Measurements from ENCODE around the gene PNISR. TPM values are rescaled to one million over a fixed set of nuclear protein-coding genes. Genes with fewer than 3 reads are reported as not detected.
A peak's percentile ranks its signal among the peaks of the same experiment; 100 is the strongest.

PNISR gene
- total and polyA plus RNA-seq, 2 of the 13 experiments (the other 11 are each of a cell fraction or from before 2014, with no cell fraction given), result 43.0 to 48.0 TPM

DNA sequence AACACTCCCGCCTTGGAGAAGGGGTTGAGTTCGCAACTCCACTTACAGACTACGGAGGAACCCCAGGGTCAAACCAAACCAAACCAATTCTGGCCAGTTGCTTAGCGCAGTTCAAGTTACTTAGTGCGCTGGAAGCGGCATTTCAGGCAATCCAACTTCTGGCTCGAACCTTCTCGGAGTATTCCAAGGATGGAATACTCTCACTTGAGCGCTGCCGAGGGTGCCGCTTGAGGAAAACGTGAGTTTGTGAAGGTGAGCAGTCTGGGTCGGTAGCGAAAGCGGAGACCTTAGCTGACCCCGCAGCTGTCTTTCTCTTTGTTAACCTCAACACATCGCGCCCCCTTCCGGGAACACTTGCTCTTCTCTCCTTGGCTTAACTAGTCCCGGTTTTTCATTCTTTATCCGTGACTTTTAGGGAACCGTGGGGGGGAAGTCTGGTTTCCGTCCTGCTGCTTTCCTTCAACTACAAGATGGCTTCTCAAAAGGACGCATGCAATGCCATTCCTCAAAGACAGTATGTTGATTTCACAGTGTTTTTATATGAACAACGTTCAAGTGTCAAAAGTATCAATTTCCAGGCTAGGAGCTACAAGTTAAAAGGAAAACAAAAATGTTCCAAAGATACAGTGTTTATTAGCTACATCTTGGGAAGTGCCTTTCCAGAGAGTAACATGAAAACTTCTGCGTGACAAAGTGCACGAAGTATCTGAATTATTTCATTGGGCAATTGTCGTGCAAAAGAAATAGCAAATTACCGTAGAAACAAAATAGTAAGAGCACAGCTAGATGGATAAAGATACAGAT, 741 bp upstream of the PNISR start (continued):
- TF ChIP-seq ATM (IDR thresholded peaks at IDR 0.05; ENCODE audit: borderline replicate concordance) (no peak), ZNF33B (CRISPR knock-in tag; IDR thresholded peaks at IDR 0.05) (no peak), ZBTB8A (CRISPR knock-in tag; IDR thresholded peaks at IDR 0.05; ENCODE audit: borderline replicate concordance, low read depth) (no peak), ZNF331 (CRISPR knock-in tag; IDR thresholded peaks at IDR 0.05) (no peak; the same call in 1 of the 2 replicates), XRCC5 (optimal IDR thresholded peaks at IDR 0.05; ENCODE audit: low read length) (peak; percentile 45), RXRB (CRISPR knock-in tag; IDR thresholded peaks at IDR 0.05; ENCODE audit: borderline replicate concordance) (peak; percentile 99), ZBTB20 (CRISPR knock-in tag; IDR thresholded peaks at IDR 0.05; ENCODE audit: borderline replicate concordance, low read depth) (no peak), FOXK2 (IDR thresholded peaks at IDR 0.05) (no peak), SMAD9 (CRISPR knock-in tag; IDR thresholded peaks at IDR 0.05) (no peak), CC2D1A (CRISPR knock-in tag; IDR thresholded peaks at IDR 0.05) (no peak), ZNF296 (CRISPR knock-in tag; conservative IDR thresholded peaks at IDR 0.05) (no peak), THAP11 (CRISPR knock-in tag; IDR thresholded peaks at IDR 0.05) (no peak), MAF1 (CRISPR knock-in tag; IDR thresholded peaks at IDR 0.05; ENCODE audit: borderline replicate concordance) (no peak), PHF21A (CRISPR knock-in tag; IDR thresholded peaks at IDR 0.05) (peak; percentile 82), YEATS4 (CRISPR knock-in tag; IDR thresholded peaks at IDR 0.05; ENCODE audit: borderline replicate concordance) (0 out of 2 replicates have a peak, but pooled peaks have one; percentile 58)
- TF ChIP-seq, protein P1, sequence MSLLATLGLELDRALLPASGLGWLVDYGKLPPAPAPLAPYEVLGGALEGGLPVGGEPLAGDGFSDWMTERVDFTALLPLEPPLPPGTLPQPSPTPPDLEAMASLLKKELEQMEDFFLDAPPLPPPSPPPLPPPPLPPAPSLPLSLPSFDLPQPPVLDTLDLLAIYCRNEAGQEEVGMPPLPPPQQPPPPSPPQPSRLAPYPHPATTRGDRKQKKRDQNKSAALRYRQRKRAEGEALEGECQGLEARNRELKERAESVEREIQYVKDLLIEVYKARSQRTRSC (CRISPR knock-in tag; IDR thresholded peaks at IDR 0.05; ENCODE audit: low read depth), result no peak
- TF ChIP-seq, protein P2, sequence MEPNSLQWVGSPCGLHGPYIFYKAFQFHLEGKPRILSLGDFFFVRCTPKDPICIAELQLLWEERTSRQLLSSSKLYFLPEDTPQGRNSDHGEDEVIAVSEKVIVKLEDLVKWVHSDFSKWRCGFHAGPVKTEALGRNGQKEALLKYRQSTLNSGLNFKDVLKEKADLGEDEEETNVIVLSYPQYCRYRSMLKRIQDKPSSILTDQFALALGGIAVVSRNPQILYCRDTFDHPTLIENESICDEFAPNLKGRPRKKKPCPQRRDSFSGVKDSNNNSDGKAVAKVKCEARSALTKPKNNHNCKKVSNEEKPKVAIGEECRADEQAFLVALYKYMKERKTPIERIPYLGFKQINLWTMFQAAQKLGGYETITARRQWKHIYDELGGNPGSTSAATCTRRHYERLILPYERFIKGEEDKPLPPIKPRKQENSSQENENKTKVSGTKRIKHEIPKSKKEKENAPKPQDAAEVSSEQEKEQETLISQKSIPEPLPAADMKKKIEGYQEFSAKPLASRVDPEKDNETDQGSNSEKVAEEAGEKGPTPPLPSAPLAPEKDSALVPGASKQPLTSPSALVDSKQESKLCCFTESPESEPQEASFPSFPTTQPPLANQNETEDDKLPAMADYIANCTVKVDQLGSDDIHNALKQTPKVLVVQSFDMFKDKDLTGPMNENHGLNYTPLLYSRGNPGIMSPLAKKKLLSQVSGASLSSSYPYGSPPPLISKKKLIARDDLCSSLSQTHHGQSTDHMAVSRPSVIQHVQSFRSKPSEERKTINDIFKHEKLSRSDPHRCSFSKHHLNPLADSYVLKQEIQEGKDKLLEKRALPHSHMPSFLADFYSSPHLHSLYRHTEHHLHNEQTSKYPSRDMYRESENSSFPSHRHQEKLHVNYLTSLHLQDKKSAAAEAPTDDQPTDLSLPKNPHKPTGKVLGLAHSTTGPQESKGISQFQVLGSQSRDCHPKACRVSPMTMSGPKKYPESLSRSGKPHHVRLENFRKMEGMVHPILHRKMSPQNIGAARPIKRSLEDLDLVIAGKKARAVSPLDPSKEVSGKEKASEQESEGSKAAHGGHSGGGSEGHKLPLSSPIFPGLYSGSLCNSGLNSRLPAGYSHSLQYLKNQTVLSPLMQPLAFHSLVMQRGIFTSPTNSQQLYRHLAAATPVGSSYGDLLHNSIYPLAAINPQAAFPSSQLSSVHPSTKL (CRISPR knock-in tag; IDR thresholded peaks at IDR 0.05), result peak; percentile 39
- TF ChIP-seq, protein P3, sequence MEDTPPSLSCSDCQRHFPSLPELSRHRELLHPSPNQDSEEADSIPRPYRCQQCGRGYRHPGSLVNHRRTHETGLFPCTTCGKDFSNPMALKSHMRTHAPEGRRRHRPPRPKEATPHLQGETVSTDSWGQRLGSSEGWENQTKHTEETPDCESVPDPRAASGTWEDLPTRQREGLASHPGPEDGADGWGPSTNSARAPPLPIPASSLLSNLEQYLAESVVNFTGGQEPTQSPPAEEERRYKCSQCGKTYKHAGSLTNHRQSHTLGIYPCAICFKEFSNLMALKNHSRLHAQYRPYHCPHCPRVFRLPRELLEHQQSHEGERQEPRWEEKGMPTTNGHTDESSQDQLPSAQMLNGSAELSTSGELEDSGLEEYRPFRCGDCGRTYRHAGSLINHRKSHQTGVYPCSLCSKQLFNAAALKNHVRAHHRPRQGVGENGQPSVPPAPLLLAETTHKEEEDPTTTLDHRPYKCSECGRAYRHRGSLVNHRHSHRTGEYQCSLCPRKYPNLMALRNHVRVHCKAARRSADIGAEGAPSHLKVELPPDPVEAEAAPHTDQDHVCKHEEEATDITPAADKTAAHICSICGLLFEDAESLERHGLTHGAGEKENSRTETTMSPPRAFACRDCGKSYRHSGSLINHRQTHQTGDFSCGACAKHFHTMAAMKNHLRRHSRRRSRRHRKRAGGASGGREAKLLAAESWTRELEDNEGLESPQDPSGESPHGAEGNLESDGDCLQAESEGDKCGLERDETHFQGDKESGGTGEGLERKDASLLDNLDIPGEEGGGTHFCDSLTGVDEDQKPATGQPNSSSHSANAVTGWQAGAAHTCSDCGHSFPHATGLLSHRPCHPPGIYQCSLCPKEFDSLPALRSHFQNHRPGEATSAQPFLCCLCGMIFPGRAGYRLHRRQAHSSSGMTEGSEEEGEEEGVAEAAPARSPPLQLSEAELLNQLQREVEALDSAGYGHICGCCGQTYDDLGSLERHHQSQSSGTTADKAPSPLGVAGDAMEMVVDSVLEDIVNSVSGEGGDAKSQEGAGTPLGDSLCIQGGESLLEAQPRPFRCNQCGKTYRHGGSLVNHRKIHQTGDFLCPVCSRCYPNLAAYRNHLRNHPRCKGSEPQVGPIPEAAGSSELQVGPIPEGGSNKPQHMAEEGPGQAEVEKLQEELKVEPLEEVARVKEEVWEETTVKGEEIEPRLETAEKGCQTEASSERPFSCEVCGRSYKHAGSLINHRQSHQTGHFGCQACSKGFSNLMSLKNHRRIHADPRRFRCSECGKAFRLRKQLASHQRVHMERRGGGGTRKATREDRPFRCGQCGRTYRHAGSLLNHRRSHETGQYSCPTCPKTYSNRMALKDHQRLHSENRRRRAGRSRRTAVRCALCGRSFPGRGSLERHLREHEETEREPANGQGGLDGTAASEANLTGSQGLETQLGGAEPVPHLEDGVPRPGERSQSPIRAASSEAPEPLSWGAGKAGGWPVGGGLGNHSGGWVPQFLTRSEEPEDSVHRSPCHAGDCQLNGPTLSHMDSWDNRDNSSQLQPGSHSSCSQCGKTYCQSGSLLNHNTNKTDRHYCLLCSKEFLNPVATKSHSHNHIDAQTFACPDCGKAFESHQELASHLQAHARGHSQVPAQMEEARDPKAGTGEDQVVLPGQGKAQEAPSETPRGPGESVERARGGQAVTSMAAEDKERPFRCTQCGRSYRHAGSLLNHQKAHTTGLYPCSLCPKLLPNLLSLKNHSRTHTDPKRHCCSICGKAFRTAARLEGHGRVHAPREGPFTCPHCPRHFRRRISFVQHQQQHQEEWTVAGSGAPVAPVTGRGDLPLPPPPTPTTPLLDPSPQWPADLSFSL (CRISPR knock-in tag; IDR thresholded peaks at IDR 0.05), result no peak

Measured in HepG2 (cell line).